DMS114 treated with DMSO at 0.1 percent for 48 hours (cell line): ENCODE results near the gene EIF2S3.
"Not testable (repeated sequence)": the region's sequence is repeated elsewhere in the genome, so short reads cannot be mapped to it uniquely, and the experiment has no call there.

Experiments
- DNase-seq: peaks from one replicate; lab custom pipeline; 2025; ENCODE audit not compliant: unreplicated experiment; lab: John Stamatoyannopoulos, UW

EIF2S3 gene

DNA sequence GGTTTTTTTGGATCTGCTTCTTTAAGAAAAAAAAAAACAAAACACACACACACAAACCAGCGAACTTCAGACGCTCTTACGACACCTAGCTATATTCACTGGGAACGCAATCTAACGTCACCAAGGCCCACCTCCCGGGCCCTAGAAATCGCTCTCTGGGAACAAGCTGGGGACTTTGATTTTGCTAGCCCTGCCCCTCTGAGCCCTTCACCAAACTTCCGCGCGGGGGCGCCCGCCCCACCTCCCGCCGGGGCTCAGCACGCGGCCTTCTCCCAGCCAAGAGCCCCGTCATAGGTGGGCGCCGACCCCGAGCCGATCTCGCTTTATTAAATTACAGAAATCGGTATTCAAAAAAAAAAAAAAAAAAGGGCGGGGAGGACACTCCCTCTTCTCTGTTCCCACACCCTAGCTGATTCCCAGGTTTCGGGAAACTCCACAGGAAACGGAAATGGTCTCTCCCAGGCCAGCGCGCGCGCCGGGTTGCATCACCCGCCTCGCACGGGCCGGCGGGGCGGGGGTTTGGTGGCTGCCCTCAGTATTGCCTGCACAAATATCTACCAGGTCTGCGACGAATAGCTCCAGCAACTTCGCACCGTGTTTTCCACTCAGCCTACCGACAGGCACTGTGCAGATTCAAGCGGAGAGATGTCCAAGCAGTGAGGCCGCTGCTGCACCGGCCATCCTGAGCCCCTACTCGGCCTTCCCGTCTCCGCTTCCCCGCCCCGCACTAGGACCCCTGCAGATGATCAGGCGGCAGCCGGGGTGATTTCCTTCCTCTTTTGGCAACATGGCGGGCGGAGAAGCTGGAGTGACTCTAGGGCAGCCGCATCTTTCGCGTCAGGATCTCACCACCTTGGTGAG is at the start of gene EIF2S3:
TSS of gene EIF2S3 (plus strand) at position 775 of the 861 bp plus-strand sequence. CDS start at position 788, 13 bp downstream.
- DNase-seq, result peak; percentile 97

DNA sequence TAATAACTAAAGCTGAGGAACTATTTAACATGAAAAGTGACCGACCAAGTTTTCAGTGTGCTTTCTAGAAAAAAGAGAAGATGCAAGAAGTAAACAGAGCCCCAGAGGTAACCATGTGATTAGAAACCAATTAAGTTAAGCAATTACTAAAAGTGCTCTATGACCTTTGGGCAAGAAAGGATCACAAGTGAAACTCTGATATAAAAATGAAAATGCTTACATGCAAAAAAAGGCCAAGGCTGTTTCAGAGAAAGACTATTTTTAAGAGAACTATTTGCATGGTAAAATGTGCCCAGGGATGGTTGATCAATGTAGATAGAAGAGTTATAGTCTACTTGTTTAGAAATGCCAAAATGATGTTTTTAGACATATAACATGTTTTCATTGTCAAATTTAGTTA is 49.7 kb upstream of the EIF2S3 start:
- no peak for DNase-seq

DNA sequence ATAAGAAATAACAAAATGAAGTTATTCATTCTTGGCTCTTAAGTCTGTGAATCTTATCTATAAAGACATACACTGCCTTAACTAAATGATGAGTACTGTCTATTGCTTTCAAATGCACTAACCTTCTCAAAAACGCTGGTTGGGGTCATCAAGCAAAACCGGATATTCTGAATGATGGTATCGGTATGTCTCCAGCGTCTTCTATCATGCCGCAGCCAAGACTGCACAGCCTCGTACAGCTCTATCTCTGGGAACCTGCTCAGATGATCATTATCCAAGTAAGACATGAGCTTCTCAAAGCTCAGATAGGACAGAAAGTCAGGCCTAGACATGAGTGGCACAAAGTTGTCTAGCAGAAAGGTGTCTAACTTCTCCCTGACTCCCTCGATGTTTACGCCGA is 48.9 kb upstream of the EIF2S3 start:
- DNase-seq, result no peak

DNA sequence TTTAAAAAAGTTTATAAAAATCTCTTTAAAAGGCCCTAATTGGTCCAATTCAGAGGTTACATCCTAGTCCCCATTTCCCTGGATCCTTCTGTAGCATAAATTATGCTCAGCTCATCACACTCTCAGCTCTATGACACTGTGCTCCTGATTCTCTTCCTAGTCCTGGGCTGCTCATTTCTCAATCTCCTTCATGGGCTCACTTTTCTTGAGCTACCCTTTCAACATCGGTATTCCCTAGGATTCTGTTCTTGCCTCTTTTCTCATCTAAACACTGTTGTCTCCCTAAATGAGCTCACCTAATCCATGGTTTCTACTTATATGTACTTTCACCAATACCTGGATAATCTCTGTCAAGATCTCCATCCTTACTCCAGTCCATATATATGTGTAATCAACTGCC is 42.5 kb upstream of the EIF2S3 start:
- no peak for DNase-seq

DNA sequence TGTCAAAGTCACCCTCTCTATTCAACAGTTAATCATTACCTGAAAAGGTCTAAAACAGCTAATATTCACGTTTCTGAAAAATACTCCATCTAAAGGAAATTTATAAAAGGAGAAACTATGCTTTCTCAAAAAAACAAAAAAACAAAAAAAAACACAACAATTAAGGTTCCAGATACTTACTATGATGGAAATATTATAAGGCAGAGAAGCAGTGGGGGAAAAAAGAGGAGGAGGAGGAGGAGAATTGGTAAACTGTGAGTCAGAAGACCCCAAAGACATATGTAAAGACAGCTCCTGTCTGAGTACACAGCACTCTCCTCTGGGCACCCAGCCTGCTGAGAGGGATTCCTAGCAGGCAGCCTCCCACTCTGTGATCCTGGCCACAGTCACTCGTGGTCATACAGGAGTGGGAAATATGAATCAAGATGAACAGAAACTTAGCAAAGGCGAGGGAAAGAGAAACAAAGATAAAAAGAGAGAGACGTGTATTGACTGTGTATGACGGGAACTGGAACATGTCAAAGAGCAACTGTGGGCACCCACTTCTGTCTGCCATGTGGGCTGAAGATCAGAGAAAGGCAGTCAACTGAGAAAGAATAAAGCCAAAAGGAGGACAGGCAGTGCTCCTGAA is 40.3 kb upstream of the EIF2S3 start:
- DNase-seq, result no peak

DNA sequence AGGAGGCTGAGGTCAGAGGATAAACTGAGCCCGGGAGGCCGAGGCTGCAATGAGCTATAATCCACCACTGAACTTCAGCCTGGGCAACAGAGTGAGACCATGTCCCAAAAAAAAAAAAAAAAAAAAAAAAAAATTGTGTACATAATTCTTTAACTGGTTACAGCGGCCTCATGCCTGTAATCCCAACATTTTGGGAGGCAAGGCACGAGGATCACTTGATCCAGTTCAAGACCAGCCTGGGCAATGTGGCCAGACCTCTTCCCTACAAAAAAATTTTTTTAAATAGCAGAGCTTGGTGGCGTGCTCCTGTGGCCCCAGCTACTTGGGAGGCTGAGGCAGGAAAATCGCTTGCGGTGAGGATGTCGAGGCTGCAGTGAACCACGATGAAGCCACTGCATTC is 37.1 kb upstream of the EIF2S3 start:
- DNase-seq, result no peak

DNA sequence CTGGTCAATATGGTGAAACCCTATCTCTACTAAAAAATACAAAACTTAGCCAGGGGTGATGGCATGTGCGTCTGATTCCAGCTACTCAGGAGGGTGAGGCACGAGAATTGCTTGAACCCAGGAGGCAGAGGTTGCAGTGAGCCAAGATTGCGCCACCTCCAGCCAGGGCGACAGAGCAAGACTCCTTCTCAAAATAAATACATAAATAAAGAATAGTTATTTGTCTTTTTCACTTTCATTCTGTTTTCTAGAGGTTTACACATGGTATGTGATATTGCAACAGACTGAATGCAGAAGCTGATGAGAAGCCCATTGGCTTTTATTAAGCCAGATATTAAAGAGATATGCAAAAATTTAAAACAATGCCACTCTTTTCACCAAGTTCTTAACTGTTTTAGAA is 35.9 kb upstream of the EIF2S3 start:
- DNase-seq, result no peak

DNA sequence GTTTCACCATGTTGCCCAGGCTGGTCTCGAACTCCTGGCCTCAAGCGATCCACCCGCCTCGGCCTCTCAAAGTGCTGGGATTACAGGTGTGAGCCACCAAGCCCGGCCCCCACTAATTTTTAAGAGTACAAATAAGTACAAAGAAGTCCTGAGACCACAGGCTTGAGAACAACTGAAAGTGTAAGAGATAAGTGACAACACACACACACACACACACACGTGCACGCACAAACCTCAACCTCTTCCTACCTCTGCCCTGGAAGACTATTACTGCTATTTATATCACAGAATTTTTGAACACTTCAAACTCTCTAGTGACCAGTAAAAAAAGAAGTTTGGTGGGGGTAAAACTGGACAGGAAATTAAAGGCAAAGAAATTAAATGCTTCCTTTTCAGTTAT is 35.3 kb upstream of the EIF2S3 start:
- DNase-seq, result no peak

DNA sequence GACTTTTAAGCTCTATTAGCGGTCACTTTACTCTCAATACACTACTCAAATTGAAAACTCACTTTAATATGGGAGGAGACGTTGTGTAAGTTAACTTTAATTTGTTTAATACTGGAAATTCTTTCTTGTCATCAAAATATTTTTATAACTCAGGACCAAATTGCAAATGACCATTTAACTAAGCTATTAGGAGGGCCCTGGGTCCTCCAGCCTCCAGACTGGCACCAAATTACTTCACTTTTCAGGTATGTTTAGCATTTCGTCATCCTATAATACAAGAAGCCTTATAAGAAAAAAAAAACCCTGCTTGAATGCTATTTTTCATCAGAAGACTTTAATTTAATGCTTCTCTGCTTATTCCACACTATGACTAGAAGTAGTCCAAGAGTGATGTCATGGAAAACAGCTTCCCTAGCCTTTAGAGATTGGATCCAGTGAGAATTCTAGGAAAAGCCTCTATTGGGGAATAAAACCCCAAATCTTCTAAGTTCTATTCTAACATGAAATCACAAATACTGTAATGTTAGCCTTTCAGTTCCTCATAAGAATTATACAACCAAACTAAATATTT is 34.4 kb upstream of the EIF2S3 start:
- DNase-seq, result no peak

DNA sequence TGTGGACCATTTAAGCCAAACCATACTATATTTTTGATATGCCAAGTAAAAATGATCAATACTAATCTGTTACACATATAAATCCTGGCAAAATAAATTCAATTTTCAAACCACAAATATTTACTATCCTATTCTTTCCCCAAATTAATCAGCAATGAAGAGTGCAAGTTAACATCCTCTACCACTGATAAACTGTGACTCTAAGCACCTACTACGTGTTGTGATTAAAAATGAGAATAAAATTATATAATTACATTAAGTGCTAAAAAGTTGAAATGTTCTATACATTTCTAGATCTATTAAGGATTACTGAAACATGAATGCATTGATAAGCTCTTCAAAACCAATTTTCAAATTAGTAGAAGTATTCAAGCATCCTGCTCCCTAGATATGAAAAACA is 31.2 kb upstream of the EIF2S3 start:
- no peak for DNase-seq

DNA sequence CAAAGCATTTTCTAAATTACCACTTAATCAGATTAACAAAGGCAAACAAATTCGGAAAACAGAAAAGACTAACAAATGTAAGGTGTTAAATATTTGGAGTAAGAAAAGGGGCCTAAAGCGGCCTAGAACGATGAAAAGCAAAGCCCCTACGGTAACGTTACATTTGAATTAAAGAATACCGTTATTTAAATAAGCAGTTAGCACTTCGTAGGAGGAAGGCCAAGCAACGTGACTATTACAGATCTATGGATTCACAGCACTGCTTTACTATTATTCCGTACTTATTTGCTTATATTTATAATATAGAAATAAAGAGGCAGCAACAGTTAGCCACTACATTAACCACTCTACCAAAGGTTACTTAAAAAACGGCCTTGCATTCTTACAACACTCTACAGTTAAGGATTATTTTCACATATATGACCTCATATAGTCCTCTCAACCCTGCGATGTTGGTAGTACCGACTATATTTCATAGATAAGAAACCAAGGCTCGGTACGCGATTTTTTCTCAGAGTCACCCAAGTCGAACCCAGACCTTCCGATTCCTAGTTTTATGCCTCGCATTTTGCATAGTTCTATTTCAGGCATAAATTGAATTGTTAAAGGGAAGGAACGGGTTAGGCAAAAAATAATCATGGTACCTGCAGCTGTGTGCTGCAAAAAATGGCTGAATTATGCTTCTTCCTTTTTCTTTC is 30.6 kb upstream of the EIF2S3 start:
- DNase-seq, result no peak

DNA sequence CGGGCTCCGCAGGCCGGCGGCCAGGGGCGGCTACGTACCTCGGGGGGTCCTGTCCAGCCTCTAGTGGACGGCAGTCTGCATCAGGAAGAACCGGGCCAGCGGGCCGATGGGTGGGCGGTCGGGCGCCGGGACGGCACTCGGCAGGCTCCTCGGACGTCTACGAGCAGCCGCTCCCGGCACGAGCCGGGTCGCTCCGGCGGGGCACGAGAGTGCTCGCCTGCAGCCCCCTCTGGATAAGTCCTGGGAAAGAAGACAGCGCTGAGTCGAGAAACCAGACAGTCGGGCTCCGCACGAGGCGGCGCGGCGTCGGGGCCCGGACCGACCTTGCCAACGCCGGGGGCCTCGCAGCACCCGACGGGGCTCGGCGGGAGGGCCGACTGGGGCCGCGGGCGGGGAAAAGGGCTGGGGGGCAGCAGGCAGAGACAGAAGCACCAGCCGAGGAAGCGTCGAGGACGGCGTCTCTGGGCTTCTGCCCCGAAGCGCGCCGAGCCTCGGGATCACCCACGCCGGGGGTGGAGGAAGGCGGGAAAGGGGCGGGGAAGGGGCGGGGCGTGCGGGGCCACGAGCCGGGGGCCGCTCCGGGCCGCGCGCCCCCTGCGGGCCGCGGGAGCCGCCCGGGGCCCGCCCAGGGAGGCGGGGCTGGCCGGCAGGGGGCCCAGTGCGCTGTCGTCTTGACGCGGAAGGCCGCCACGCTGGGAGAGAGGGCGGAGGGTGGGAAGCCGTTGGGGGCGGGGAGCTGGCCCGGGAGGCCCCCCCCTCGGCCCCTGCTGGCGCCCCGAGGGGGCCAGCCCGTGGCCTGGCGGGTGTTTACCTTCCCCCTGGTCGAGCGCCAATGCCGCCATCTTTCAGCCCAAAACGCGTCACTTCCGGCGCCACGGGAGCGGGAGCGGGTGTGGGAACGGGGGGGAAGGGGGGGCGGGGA is 29.7 kb upstream of the EIF2S3 start:
- peak; percentile 80 for DNase-seq

DNA sequence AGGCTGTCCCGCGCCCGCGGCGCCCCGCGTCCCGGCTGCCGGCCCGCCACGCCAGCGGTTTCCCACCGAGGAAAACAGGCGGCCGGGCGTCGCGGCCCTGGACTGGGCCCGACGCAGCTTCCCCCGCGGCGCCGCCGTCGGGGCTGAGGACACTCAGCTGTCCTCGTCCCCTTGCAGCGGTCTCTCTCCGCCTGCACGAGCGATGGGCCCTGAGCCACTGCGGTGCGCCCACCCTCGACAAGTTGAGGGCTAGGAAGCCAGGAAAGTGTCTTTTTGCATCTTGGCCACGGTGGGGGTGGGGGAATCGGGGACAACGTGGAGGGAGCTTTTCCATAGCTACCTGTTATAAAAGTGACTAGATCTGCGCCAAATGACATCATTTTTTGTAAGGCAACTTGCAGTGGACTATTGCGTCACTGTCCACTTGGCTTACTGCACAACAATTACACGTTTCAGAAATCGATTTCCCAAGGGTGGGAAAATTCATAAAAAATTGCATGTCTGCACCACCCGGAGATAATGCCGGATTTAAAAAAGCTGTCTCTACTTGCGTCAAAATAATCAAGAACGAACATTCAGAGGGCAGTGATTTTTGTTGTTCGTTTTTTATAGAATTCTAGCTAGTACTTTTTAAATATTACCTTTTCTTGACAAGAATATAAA is 28.9 kb upstream of the EIF2S3 start:
- peak; percentile 25 for DNase-seq

DNA sequence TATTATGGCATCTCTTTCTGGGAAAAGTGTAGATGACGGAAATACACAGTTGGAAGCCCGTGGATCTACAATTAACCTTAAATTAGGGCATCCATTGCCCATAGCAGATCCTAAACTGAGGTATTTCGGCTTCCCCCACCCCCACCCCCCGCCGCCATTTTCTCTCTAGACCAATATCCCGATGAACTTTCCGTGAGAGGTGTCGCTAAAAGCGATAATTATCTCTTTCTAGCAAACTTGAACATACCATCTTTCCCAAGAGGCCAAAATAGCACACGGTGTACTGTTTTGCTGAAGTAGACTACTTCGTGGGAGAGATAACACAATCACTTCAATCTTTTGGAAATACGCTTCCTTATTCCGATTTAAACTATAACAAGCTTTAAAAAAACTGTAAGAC is 28.3 kb upstream of the EIF2S3 start:
- DNase-seq, result peak; percentile 55

DNA sequence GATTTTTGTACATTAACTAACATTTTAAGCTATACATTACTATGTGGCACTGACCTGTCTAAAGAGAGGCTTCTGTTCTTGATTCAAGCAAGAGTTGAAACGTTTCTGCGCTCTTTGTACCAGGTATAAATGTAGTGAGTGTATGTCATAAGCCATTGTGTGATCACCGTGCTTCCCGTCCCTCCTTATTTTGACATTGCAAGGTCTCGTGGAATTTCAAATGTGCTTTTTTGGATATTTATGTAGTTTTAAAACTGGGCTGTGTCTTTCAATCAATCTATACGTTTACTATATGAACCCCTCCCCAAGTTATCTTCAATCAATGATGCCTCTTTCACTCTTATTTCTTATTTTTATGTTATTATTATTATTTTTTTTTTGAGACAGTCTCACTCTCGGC is 27.7 kb upstream of the EIF2S3 start, which contains the start of gene KLHL15:
TSS of gene KLHL15 (minus strand) at position 101 of the 400 bp plus-strand sequence. CDS start 20,493 bp downstream, outside the sequence.
- DNase-seq, result no peak

DNA sequence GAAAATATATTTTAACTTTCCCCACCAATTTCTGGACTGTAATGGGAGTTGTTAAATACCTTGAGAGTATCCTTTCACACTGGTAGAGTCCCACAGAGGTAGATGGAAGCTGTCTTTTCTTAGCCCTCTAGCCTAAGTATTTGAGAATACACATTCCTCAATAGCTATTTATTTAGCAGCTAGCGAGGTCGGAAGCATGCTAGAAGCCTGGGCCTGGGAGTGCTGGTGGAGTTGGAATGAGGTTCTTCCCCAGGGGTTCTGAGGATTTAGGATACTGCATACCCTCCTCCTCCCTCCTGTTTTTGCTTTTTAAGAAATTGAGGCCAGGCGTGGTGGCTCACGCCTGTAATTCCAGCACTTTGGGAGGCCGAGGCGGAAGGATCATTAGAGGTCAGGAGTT is 26.8 kb upstream of the EIF2S3 start:
- no peak for DNase-seq

DNA sequence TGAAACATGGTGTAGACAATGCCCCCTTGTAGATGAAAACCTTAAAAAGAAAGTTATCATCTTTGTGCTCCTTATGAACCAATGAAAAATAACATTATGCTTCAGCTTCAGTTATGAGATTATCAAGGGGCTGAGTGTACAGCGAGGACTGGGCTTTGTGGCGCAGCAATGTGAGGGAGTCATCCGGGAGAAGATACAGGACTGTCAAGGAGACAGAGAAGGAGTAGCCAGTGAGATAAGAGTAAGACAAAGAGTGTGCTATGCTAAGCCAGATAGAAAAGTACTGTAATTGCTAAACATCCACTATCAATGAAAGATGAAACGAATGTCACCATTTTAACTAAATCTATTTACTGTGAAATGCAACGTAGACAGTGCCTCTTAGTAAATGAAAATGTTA is 24.2 kb upstream of the EIF2S3 start:
- no peak for DNase-seq

DNA sequence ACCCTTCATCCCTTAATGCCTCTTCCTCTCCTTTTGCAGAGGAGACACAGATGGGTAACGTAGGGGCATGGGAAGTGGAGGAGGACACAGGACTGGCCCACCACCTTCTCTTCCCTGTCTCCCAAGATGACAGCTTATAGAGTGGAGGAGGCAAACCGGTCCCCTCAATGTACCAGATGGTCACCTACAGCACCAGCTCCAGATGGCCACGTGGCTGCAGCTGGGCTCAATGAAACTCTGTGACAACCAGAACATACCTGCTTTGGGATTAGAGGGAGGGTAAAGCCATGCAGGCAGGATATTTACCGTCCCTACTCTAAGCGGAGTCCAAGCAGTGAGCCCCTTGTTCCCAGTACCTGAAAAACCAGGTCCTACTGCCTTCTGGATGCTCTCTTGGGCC is 20.3 kb upstream of the EIF2S3 start:
- DNase-seq, result no peak

DNA sequence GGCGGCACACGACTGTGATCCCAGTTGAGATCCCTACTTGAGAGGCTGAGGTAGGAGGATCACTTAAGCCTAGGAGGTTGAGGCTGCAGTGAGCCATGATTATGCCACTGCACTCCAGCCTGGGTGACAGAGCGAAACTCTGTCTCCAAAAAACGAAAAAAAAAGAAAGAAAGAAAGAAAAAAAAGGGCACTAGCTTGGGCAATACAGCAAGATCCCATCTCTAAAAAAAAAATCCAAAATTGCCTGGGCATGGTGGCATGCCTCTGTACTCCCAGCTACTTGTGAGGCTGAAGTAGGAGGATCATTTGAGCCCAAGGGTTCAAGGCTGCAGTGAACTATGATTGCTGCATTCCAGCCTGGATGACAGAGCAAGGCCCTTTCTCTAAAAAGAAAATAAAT is 17.0 kb upstream of the EIF2S3 start:
- DNase-seq, result no peak

DNA sequence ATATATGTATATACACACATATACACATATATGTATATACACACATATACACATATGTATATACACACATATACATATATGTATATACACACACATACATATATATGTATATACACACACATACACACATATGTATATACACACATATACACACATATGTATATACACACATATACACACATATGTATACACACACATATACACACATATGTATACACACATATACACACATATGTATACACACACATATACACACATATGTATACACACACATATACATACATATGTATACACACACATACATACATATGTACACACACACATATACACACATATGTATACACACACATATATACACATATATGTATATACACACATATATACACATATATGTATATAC is 8.7 kb upstream of the EIF2S3 start:
- DNase-seq, result not testable (repeated sequence)
